ENCODE measurements around the gene RAP1GAP2. TPM values are rescaled to one million over a fixed set of nuclear protein-coding genes. Genes with fewer than 3 reads are reported as not detected.

Gene RAP1GAP2
- total and polyA plus RNA-seq, 10 donors: 1.2 to 32.7 (median 14.1) TPM

- WGBS, 5 donors: 0 to 25% (median 13%) methylated on average over 19 to 36 of the region's 36 CpGs
- intact Hi-C loops (cut with DNase I; ENCODE audit: low total_unique reads): no loop called here
These were observed 208.0 kb downstream of the RAP1GAP2 start for GRCh38 chr17:3004150-3004801.

GRCh38 chr17:3004925-3005324 lies 208.7 kb downstream of the RAP1GAP2 start:
- no peak for DNase-seq
- Histone ChIP-seq H3K36me3 (peaks cover 0 to 51% (median 11%) of the 10 kb centered on the region in 6 donors), H3K27ac (peak overlapping the region in 7 of 8 donors; percentile 58 to 94 (median 85)), H3K4me1 (peaks cover 31 to 43% (median 41%) of the 10 kb centered on the region in 6 donors), H3K9me3 (no peaks in the 10 kb centered on the region), H3K27me3 (replicated peaks in 1 of 7) (no peaks in the 10 kb centered on the region), H3K4me3 (peak overlapping the region in 1 of 8 donors; percentile 18)
- no peak for TF ChIP-seq CTCF (IDR thresholded peaks at IDR 0.05 in 8 of 11, conservative IDR thresholded peaks at IDR 0.05 in 3 of 11)
- TF ChIP-seq POLR2A (IDR thresholded peaks at IDR 0.05): no peak
- TF ChIP-seq POLR2AphosphoS5 (IDR thresholded peaks at IDR 0.05): no peak
- 79 to 93% (median 83%) methylated on average over 10 to 13 of the region's 13 CpGs for whole genome bisulfite sequencing, 5 donors
- intact Hi-C loops (cut with DNase I; ENCODE audit: low total_unique reads): no loop called here

More at GRCh38 chr17:3004150-3004801, 208.0 kb downstream of the RAP1GAP2 start:
- Histone ChIP-seq H3K27me3 (replicated peaks in 1 of 7) (no peaks in the 10 kb centered on the region), H3K4me1 (peaks cover 31 to 43% (median 41%) of the 10 kb centered on the region in 6 donors), H3K36me3 (peaks cover 0 to 51% (median 11%) of the 10 kb centered on the region in 6 donors), H3K27ac (peak overlapping the region; percentile 58 to 94 (median 85)), H3K4me3 (peak overlapping the region in 6 of 8 donors; percentile 10 to 63 (median 22)), H3K9me3 (no peaks in the 10 kb centered on the region)
- peak; percentile 97 for DNase-seq
- TF ChIP-seq POLR2A (IDR thresholded peaks at IDR 0.05) (no peak), POLR2AphosphoS5 (IDR thresholded peaks at IDR 0.05) (peak; percentile 84 to 94 (median 90)), CTCF (IDR thresholded peaks at IDR 0.05 in 8 of 11, conservative IDR thresholded peaks at IDR 0.05 in 3 of 11) (no peak)

- Histone ChIP-seq H3K4me3 (no peak overlapping the region), H3K27ac (no peak overlapping the region), H3K4me1 (peaks cover 31 to 43% (median 41%) of the 10 kb centered on the region in 6 donors), H3K36me3 (peaks cover 0 to 56% (median 11%) of the 10 kb centered on the region in 6 donors), H3K27me3 (replicated peaks in 1 of 7) (no peaks in the 10 kb centered on the region), H3K9me3 (no peaks in the 10 kb centered on the region)
- peak; percentile 55 for DNase-seq
- intact Hi-C loops (cut with DNase I; ENCODE audit: low total_unique reads): no loop called here
- TF ChIP-seq CTCF (IDR thresholded peaks at IDR 0.05 in 8 of 11, conservative IDR thresholded peaks at IDR 0.05 in 3 of 11) (no peak), POLR2A (IDR thresholded peaks at IDR 0.05) (no peak), POLR2AphosphoS5 (IDR thresholded peaks at IDR 0.05) (no peak)
- WGBS, 5 donors: 89 to 94% (median 93%) methylated on average over 10 to 12 of the region's 12 CpGs
These were observed 209.5 kb downstream of the RAP1GAP2 start for GRCh38 chr17:3005696-3006095.

- peak; percentile 4 for DNase-seq
- intact Hi-C loops (cut with DNase I; ENCODE audit: low total_unique reads): no loop called here
- H3K27me3 ChIP-seq (replicated peaks in 1 of 7): no peaks in the 10 kb centered on the region
- H3K36me3 ChIP-seq: peaks cover 0 to 67% (median 11%) of the 10 kb centered on the region in 6 donors
- H3K4me3 ChIP-seq: no peak overlapping the region
- peaks cover 30 to 38% (median 37%) of the 10 kb centered on the region in 6 donors for H3K4me1 ChIP-seq
- H3K9me3 ChIP-seq: no peaks in the 10 kb centered on the region
- H3K27ac ChIP-seq: no peak overlapping the region
- TF ChIP-seq POLR2AphosphoS5 (IDR thresholded peaks at IDR 0.05) (no peak), CTCF (IDR thresholded peaks at IDR 0.05 in 8 of 11, conservative IDR thresholded peaks at IDR 0.05 in 3 of 11) (no peak), POLR2A (IDR thresholded peaks at IDR 0.05) (no peak)
- 69 to 81% (median 72%) methylated on average over 4 of the region's 4 CpGs for WGBS, 5 donors
These were observed 210.6 kb downstream of the RAP1GAP2 start for GRCh38 chr17:3006801-3007200.

Data from spleen (tissue), 11 donors.